Measurements from ENCODE around the gene ZNF579. TPM values are rescaled to one million over a fixed set of nuclear protein-coding genes. Genes with fewer than 3 reads are reported as not detected.

The ZNF579 gene
- total and polyA plus RNA-seq, 8 donors = 3.1 to 13.0 (median 9.9) TPM

GRCh38 chr19:55542292-55542855, 38.3 kb downstream of the ZNF579 start:
- 89 to 95% (median 93%) methylated on average over 7 of the region's 7 CpGs for WGBS, 5 donors
- H3K4me3 ChIP-seq = no peak overlapping the region
- intact Hi-C loops (cut with DNase I; ENCODE audit: low total_unique reads) = no loop called here

GRCh38 chr19:55541091-55541490, 39.6 kb downstream of the ZNF579 start:
- H3K27ac ChIP-seq = no peak overlapping the region
- peaks cover 0 to 18% (median 0%) of the 10 kb centered on the region in 3 donors for H3K27me3 ChIP-seq
- peaks cover 0 to 13% (median 5%) of the 10 kb centered on the region in 4 donors for H3K4me1 ChIP-seq
- H3K4me3 ChIP-seq = no peak overlapping the region
- no peaks in the 10 kb centered on the region for H3K36me3 ChIP-seq
- H3K9me3 ChIP-seq = no peaks in the 10 kb centered on the region
- no peak for DNase-seq
- intact Hi-C loops (cut with DNase I; ENCODE audit: low total_unique reads) = no loop called here
- no peak for TF ChIP-seq POLR2A (IDR thresholded peaks at IDR 0.05)
- TF ChIP-seq POLR2AphosphoS5 (IDR thresholded peaks at IDR 0.05) = no peak
- no peak for TF ChIP-seq CTCF (IDR thresholded peaks at IDR 0.05)
- no peak for TF ChIP-seq EP300 (IDR thresholded peaks at IDR 0.05)
- 73 to 84% (median 83%) methylated on average over 10 to 19 of the region's 19 CpGs for WGBS, 5 donors

More at GRCh38 chr19:55542292-55542855, 38.3 kb downstream of the ZNF579 start:
- H3K36me3 ChIP-seq = no peaks in the 10 kb centered on the region
- peaks cover 11 to 26% (median 17%) of the 10 kb centered on the region in 4 donors for H3K4me1 ChIP-seq
- H3K27ac ChIP-seq = no peak overlapping the region
- H3K27me3 ChIP-seq = peaks cover 0 to 24% (median 0%) of the 10 kb centered on the region in 3 donors
- DNase-seq = no peak
- no peaks in the 10 kb centered on the region for H3K9me3 ChIP-seq
- TF ChIP-seq POLR2AphosphoS5 (IDR thresholded peaks at IDR 0.05) = no peak
- no peak for TF ChIP-seq POLR2A (IDR thresholded peaks at IDR 0.05)
- no peak for TF ChIP-seq EP300 (IDR thresholded peaks at IDR 0.05)
- no peak for TF ChIP-seq CTCF (IDR thresholded peaks at IDR 0.05)

- WGBS, 5 donors = 50 to 70% (median 65%) methylated on average over 10 of the region's 10 CpGs
- intact Hi-C loops (cut with DNase I; ENCODE audit: low total_unique reads) = no loop called here
- H3K9me3 ChIP-seq = no peaks in the 10 kb centered on the region
- DNase-seq = no peak
- no peak overlapping the region for H3K27ac ChIP-seq
- TF ChIP-seq CTCF (IDR thresholded peaks at IDR 0.05) (no peak), EP300 (IDR thresholded peaks at IDR 0.05) (no peak), POLR2AphosphoS5 (IDR thresholded peaks at IDR 0.05) (no peak), POLR2A (IDR thresholded peaks at IDR 0.05) (no peak)
- peaks cover 0 to 16% (median 0%) of the 10 kb centered on the region in 3 donors for H3K27me3 ChIP-seq
- H3K36me3 ChIP-seq = no peaks in the 10 kb centered on the region
- H3K4me1 ChIP-seq = peaks cover 0 to 8% (median 3%) of the 10 kb centered on the region in 4 donors
- no peak overlapping the region for H3K4me3 ChIP-seq
Observed at GRCh38 chr19:55540619-55541018, 40.0 kb downstream of the ZNF579 start.

GRCh38 chr19:55539090-55539984, 41.3 kb downstream of the ZNF579 start:
- H3K27ac ChIP-seq = no peak overlapping the region
- WGBS, 5 donors = 78 to 87% (median 82%) methylated on average over 33 of the region's 33 CpGs

More at GRCh38 chr19:55539090-55539984, 41.3 kb downstream of the ZNF579 start:
- DNase-seq = no peak
- no peak overlapping the region for H3K4me3 ChIP-seq
- peaks cover 0 to 5% (median 0%) of the 10 kb centered on the region in 3 donors for H3K27me3 ChIP-seq
- H3K36me3 ChIP-seq = no peaks in the 10 kb centered on the region
- H3K4me1 ChIP-seq = no peaks in the 10 kb centered on the region
- intact Hi-C loops (cut with DNase I; ENCODE audit: low total_unique reads) = no loop called here
- H3K9me3 ChIP-seq = no peaks in the 10 kb centered on the region
- TF ChIP-seq POLR2A (IDR thresholded peaks at IDR 0.05) (no peak), EP300 (IDR thresholded peaks at IDR 0.05) (no peak), POLR2AphosphoS5 (IDR thresholded peaks at IDR 0.05) (no peak), CTCF (IDR thresholded peaks at IDR 0.05) (no peak)

Data from stomach (tissue), 9 donors.